GM12878 (cell line): ENCODE data around the gene CD3D. TPM values are rescaled to one million over a fixed set of nuclear protein-coding genes. Genes with fewer than 3 reads are reported as not detected.

Source experiments
- ATAC-seq: fragments of 200-7000 bp; cut with Tn5 transposase; 3 replicates; pipeline ENCODE4 v1.9.1; 2020; ENCODE audit warnings: mild to moderate bottlenecking, moderate library complexity
- BruUV-seq: library from RNA; stranded (reverse); fragments of 400-500 nt; replicated peaks from 2 replicates; lab custom pipeline; 2021; lab: Mats Ljungman, UMichigan
- CTCF ChIA-PET: fragments of 300-600 bp; sonication (Branson Sonifier 250); formaldehyde crosslinking; extraction: SDS; loops from one replicate; lab custom pipeline; 2021; ENCODE audit warnings: inconsistent platforms; lab: Yijun Ruan, JAX
- POLR2A ChIA-PET: fragments of 350-600 bp; formaldehyde crosslinking; extraction: SDS; loops from one replicate; lab custom pipeline; 2021; ENCODE audit warnings: inconsistent platforms; lab: Charles Lee
- RAD21 ChIA-PET: fragments of 300-600 bp; sonication (Branson Sonifier 250); formaldehyde crosslinking; loops from one replicate; lab custom pipeline; 2023; ENCODE audit warnings: antibody characterized with exemption; ENCODE audit not compliant: unreplicated experiment; lab: Charles Lee
- SMC1A ChIA-PET: fragments of 300-600 bp; sonication (Branson Sonifier 250); formaldehyde crosslinking; loops from one replicate; lab custom pipeline; 2023; ENCODE audit not compliant: unreplicated experiment, uncharacterized antibody; lab: Charles Lee
- DNase-seq: peaks from one replicate; pipeline ENCODE4 v3.0.0-alpha.2; 2011; ENCODE audit warnings: low read depth, low spot score
- FAIRE-seq: peaks from 3 replicates; lab custom pipeline; 2011; peaks lifted over from hg19 to GRCh38; lab: Jason Lieb, UNC
- H2AFZ ChIP-seq: 2 replicates; pipeline ENCODE4 v1.6.0; 2011; ENCODE audit warnings: low read depth, low read length, control low read depth; ENCODE audit not compliant: control insufficient read depth
- H3K27ac ChIP-seq: 2 replicates; pipeline ENCODE4 v1.5.1; 2011; ENCODE audit warnings: control low read depth; ENCODE audit not compliant: control insufficient read depth, insufficient read depth
- H3K27me3 ChIP-seq, 2 experiments: replicated peaks in 1 of 2; 2 replicates each; pipeline versions ENCODE4 v1.6.0 to v1.6.1; 2011; ENCODE audit warnings: low read length in 1 of 2; ENCODE audit not compliant: control insufficient read depth in 2 of 2, insufficient read depth in 2 of 2
- H3K36me3 ChIP-seq, 2 experiments: 2 replicates each; pipeline ENCODE4 v1.5.1; 2011; ENCODE audit warnings: low read length in 1 of 2; ENCODE audit not compliant: control insufficient read depth in 2 of 2, insufficient read depth in 2 of 2
- H3K4me1 ChIP-seq: 2 replicates; pipeline ENCODE4 v1.6.1; 2011; ENCODE audit warnings: mild to moderate bottlenecking, low read length, moderate library complexity, mixed read lengths; ENCODE audit not compliant: control insufficient read depth, insufficient read depth
- H3K4me2 ChIP-seq: 2 replicates; pipeline ENCODE4 v1.6.0; 2011; ENCODE audit warnings: control low read depth; ENCODE audit not compliant: control insufficient read depth, insufficient read depth
- H3K4me3 ChIP-seq: fragments of 200-600 bp; sonication (generic); 2 replicates; pipeline ENCODE4 v1.5.1; 2016
- H3K79me2 ChIP-seq: 2 replicates; pipeline ENCODE4 v1.6.0; 2011; ENCODE audit warnings: low read length; ENCODE audit not compliant: control insufficient read depth, insufficient read depth
- H3K9ac ChIP-seq: 2 replicates; pipeline ENCODE4 v1.8.0; 2011; ENCODE audit warnings: low read length, control low read depth, mixed read lengths; ENCODE audit not compliant: control insufficient read depth, insufficient read depth
- H3K9me3 ChIP-seq: replicated peaks from 3 replicates; pipeline ENCODE4 v1.5.1; 2011; ENCODE audit warnings: mild to moderate bottlenecking, low read length; ENCODE audit not compliant: control insufficient read depth, insufficient read depth
- H4K20me1 ChIP-seq: 2 replicates; pipeline ENCODE4 v1.6.0; 2011; ENCODE audit not compliant: control insufficient read depth, insufficient read depth
- MEF2B ChIP-seq: fragments of 450-650 bp; IDR thresholded peaks from 2 replicates; pipeline ENCODE4 v1.6.1; 2018; ENCODE audit warnings: mild to moderate bottlenecking, moderate library complexity; ENCODE audit not compliant: partially characterized antibody, poor library complexity, severe bottlenecking
- MYB ChIP-seq: fragments of 150-350 bp; IDR thresholded peaks from 2 replicates; pipeline ENCODE4 v1.6.1; 2014; ENCODE audit warnings: mild to moderate bottlenecking, low read depth, low read length, borderline replicate concordance
- PKNOX1 ChIP-seq: fragments of 450-650 bp; IDR thresholded peaks from 2 replicates; pipeline ENCODE4 v1.6.1; 2016; ENCODE audit warnings: mild to moderate bottlenecking
- POLR2AphosphoS2 ChIP-seq: IDR thresholded peaks from 2 replicates; pipeline ENCODE4 v1.6.1; 2011; ENCODE audit warnings: low read depth, mild to moderate bottlenecking, low read length, improper control_type of control experiment, moderate library complexity
- RAD51 ChIP-seq: fragments of 450-650 bp; IDR thresholded peaks from 2 replicates; pipeline ENCODE4 v1.6.1; 2016; ENCODE audit warnings: moderate library complexity, mild to moderate bottlenecking, inconsistent platforms
- SIX5 ChIP-seq: IDR thresholded peaks from 2 replicates; pipeline ENCODE4 v1.6.1; 2011; ENCODE audit warnings: mild to moderate bottlenecking, low read depth, low read length, moderate library complexity; ENCODE audit not compliant: severe bottlenecking
- SMC3 ChIP-seq: IDR thresholded peaks from 2 replicates; pipeline ENCODE4 v1.6.1; 2011; ENCODE audit warnings: low read length, improper control_type of control experiment, borderline replicate concordance
- ZZZ3 ChIP-seq: IDR thresholded peaks from 2 replicates; pipeline ENCODE4 v1.6.1; 2011; ENCODE audit warnings: low read depth; ENCODE audit not compliant: control insufficient read depth, insufficient read length
- WGBS: methylation state at CpG from one replicate; pipeline ENCODE4 v1.1.6; 2016; ENCODE audit warnings: low lambda C conversion rate; ENCODE audit not compliant: insufficient replicate concordance, insufficient coverage; ENCODE audit errors: missing lambda C conversion rate; 5-methylcytosine and 5-hydroxymethylcytosine counted together
- in situ Hi-C: fragments of 300-500 bp; cut with MboI; formaldehyde crosslinking; loops from 9 replicates; pipeline ENCODE4 v1.14.3; 2018; ENCODE audit warnings: mixed read lengths
- intact Hi-C: fragments of 100-400 bp; cut with micrococcal nuclease; formaldehyde crosslinking; loops from one replicate; pipeline ENCODE4 v1.14.2; 2022; ENCODE audit not compliant: unreplicated experiment
- polyA plus RNA-seq, 11 experiments: library from polyadenylated mRNA; depleted of rRNA in 4 of 11; unstranded in 6 of 11; stranded (reverse) in 5 of 11; fragments of >200 nt; fragmentation: Nextera tagmentation in 4 of 11; fragmentation: Illumina TruSeq in 1 of 11; extraction: Ambion mirVana in 4 of 11; extraction: Trizol in 1 of 11; gene quantifications; 1 replicate in 1 of 11; 2 replicates in 10 of 11; pipeline versions ENCODE4 v1.2.1 to v1.2.3, GENCODE V29; 2011 to 2016; ENCODE audit warnings: inconsistent platforms in 2 of 11, missing spikeins in 2 of 11, low read depth in 1 of 11
- total RNA-seq, 4 experiments: library from RNA; depleted of rRNA in 3 of 4; stranded (reverse); fragments of >200 nt in 3 of 4; fragmentation: Illumina TruSeq in 1 of 4; extraction: Trizol in 1 of 4; gene quantifications; 2 replicates each; pipeline versions ENCODE4 v1.2.1 to v1.2.3, GENCODE V29; 2013 to 2021

Gene CD3D
- total and polyA plus RNA-seq, 10 of the 15 experiments (the other 5 are each of a cell fraction or from before 2014, with no cell fraction given), result 0.13 to 0.69 (median 0.29) TPM; not detected in 6

- no peaks in the 10 kb centered on the region for H3K79me2 ChIP-seq
- ATAC-seq (peak; percentile 63), FAIRE-seq (no peak), DNase-seq (no peak)
- no peaks in the 10 kb centered on the region for H3K4me1 ChIP-seq
- no peak overlapping the region for H2AFZ ChIP-seq
- CTCF ChIA-PET, result interaction anchor here (0.7 to 1.1 kb wide), 2 partner anchors 47 to 48 kb away, joined by 3 to 4 read pairs; no protein-coding TSS in a partner anchor
- TF ChIP-seq SIX5 (no peak), SMC3 (no peak), MEF2B (peak; percentile 15), RAD51 (no peak), ZZZ3 (no peak), PKNOX1 (peak; percentile 84), POLR2AphosphoS2 (no peak), MYB (no peak)
- H3K4me2 ChIP-seq, result no peak overlapping the region
- H3K36me3 ChIP-seq, result no peaks in the 10 kb centered on the region
- POLR2A ChIA-PET, result no interaction called here
- BruUV-seq, result no TSS peak
- H3K4me3 ChIP-seq, result no peak overlapping the region
- in situ Hi-C loops (no loop called here), intact Hi-C loops (no loop called here)
- no peak overlapping the region for H3K9ac ChIP-seq
- no peaks in the 10 kb centered on the region; a peak in 1 of 4 replicates for H3K27me3 ChIP-seq
- no peaks in the 10 kb centered on the region for H4K20me1 ChIP-seq
- WGBS, result 38% methylated on average over 9 of the region's 9 CpGs
- H3K27ac ChIP-seq, result no peak overlapping the region
- H3K9me3 ChIP-seq, result no peaks in the 10 kb centered on the region
- RAD21 ChIA-PET, result interaction anchor here (0.6 to 1.1 kb wide), 2 partner anchors 11 to 145 kb away, joined by 3 read pairs; no protein-coding TSS in a partner anchor
- SMC1A ChIA-PET, result interaction anchor here (1.2 kb wide), 2 partner anchors 34 to 66 kb away, joined by 3 to 4 read pairs; no protein-coding TSS in a partner anchor
Measured at GRCh38 chr11:118343248-118343647, 743 bp upstream of the CD3D start.
